ENCODE data around the gene FAM3B. TPM values are rescaled to one million over a fixed set of nuclear protein-coding genes. Genes with fewer than 3 reads are reported as not detected.

The FAM3B gene
- total and polyA plus RNA-seq, 9 of the 15 experiments (the other 6 are each of a cell fraction or from before 2014, with no cell fraction given) = 0.04 to 0.18 (median 0.12) TPM; not detected in 5

DNA sequence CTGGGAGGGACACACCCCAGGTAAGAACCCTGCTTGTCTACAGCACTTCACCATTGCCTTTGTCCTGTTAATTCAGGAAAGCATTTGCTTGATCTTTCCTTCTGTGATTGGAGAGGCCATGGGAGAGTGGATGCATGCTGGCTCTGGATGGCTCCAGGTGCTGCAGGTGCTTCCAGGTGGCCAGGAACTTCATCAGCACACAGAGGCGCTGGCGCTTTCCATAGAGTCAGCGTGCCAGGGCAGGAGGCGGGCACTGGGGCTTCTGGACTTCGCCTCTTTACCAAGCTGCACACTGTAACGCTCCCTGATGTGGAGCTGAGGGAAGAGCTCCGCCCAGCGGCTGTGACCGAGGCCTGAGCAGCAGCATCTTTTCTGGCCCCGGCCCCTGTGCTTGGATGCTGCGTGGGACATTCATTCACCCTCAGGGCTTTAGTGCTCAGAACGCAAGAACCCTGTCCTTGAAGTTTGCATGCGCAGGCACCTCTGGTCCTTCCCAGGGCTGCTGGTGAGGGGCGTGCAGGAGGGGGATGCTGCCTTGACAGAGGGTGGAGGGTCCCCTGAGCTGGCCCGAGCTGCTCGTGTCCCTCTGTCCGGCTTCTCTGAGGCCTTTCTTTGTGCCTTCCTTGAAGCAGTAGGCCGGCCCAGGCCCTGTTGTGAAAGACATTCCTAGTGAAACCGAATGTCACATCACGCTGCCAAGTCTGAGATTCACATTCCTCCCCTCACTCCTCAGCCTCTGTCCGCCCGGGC lies 43.6 kb downstream of the FAM3B start (continued):
- no peak for TF ChIP-seq SRF (CRISPR knock-in tag; IDR thresholded peaks at IDR 0.05)

DNA sequence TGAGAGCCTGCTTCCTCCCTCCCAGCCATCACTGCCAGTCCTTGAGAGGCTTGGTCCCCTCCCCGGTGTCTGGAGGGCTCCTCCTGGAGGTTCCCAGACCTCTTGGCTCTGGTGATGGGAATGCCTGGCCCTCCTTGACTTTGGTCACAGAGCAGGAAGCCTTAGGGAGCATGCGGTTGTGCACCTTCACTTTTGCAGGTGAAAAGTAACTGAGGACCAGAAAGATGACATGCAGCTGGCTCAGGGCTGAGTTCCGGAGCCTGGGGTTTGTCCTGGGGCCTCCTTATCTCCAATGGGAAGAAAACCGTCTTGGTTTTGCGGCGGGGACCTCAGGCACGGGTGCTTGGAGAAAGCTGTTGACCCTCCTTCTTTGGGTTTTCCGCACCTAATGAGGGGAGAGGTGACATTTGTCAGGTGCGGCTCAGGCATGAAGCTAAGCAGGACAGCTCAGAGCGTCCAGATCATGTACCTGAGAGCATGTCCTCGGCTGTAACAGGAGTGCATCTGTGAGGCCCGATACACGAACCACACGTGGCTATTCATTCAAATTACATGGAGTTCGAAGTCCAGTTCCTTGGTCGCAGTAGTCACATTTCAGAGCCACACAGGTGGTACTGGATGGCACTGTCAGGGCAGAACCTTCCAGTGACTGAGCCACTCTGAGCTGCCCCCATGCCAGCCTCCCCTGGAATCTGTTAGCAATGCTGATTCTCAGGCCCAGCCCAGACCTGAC lies 44.6 kb downstream of the FAM3B start:
- FAIRE-seq = no peak
- TF ChIP-seq FOXJ3 (CRISPR knock-in tag; IDR thresholded peaks at IDR 0.05) (no peak), ZNF57 (CRISPR knock-in tag; IDR thresholded peaks at IDR 0.05) (no peak), ZNF785 (CRISPR knock-in tag; IDR thresholded peaks at IDR 0.05) (no peak), POLR2H (tag; IDR thresholded peaks at IDR 0.05; ENCODE audit: low read depth) (no peak), ZSCAN29 (IDR thresholded peaks at IDR 0.05) (no peak), IRF2 (CRISPR knock-in tag; IDR thresholded peaks at IDR 0.05) (no peak), ZNF347 (CRISPR knock-in tag; IDR thresholded peaks at IDR 0.05; ENCODE audit: low read depth) (no peak), CREM (IDR thresholded peaks at IDR 0.05; ENCODE audit: low read depth) (no peak), PRPF4 (IDR thresholded peaks at IDR 0.05; ENCODE audit: insufficient read depth, low read depth, low read length, poor library complexity, severe bottlenecking) (no peak), KDM1A (IDR thresholded peaks at IDR 0.05) (no peak), ZFP30 (CRISPR knock-in tag; IDR thresholded peaks at IDR 0.05; ENCODE audit: borderline replicate concordance) (no peak), U2AF1 (optimal IDR thresholded peaks at IDR 0.05; ENCODE audit: low read depth, low read length) (no peak)
- TF ChIP-seq, protein P1, sequence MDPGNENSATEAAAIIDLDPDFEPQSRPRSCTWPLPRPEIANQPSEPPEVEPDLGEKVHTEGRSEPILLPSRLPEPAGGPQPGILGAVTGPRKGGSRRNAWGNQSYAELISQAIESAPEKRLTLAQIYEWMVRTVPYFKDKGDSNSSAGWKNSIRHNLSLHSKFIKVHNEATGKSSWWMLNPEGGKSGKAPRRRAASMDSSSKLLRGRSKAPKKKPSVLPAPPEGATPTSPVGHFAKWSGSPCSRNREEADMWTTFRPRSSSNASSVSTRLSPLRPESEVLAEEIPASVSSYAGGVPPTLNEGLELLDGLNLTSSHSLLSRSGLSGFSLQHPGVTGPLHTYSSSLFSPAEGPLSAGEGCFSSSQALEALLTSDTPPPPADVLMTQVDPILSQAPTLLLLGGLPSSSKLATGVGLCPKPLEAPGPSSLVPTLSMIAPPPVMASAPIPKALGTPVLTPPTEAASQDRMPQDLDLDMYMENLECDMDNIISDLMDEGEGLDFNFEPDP (CRISPR knock-in tag; IDR thresholded peaks at IDR 0.05) = no peak
- TF ChIP-seq, protein P2, sequence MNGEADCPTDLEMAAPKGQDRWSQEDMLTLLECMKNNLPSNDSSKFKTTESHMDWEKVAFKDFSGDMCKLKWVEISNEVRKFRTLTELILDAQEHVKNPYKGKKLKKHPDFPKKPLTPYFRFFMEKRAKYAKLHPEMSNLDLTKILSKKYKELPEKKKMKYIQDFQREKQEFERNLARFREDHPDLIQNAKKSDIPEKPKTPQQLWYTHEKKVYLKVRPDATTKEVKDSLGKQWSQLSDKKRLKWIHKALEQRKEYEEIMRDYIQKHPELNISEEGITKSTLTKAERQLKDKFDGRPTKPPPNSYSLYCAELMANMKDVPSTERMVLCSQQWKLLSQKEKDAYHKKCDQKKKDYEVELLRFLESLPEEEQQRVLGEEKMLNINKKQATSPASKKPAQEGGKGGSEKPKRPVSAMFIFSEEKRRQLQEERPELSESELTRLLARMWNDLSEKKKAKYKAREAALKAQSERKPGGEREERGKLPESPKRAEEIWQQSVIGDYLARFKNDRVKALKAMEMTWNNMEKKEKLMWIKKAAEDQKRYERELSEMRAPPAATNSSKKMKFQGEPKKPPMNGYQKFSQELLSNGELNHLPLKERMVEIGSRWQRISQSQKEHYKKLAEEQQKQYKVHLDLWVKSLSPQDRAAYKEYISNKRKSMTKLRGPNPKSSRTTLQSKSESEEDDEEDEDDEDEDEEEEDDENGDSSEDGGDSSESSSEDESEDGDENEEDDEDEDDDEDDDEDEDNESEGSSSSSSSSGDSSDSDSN (IDR thresholded peaks at IDR 0.05; ENCODE audit: borderline replicate concordance in 1 of 2, low read depth in 2 of 2, low read length in 2 of 2) = no peak
- TF ChIP-seq, protein P3, sequence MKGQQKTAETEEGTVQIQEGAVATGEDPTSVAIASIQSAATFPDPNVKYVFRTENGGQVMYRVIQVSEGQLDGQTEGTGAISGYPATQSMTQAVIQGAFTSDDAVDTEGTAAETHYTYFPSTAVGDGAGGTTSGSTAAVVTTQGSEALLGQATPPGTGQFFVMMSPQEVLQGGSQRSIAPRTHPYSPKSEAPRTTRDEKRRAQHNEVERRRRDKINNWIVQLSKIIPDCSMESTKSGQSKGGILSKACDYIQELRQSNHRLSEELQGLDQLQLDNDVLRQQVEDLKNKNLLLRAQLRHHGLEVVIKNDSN (CRISPR knock-in tag; IDR thresholded peaks at IDR 0.05) = no peak

More for the DNA sequence above, 44.6 kb downstream of the FAM3B start:
- no peaks in the 10 kb centered on the region for H3K9me3 ChIP-seq (replicated peaks; ENCODE audit: control insufficient read depth, insufficient read depth, low read depth, low read length)
- CTCF ChIA-PET (ENCODE audit: low intra/inter-chr PET ratio) = no interaction called here
- H4K20me1 ChIP-seq (replicated peaks; ENCODE audit: control insufficient read depth, insufficient read depth, low read length) = no peaks in the 10 kb centered on the region
- H3K36me3 ChIP-seq (ENCODE audit: control insufficient read depth, insufficient read depth, low read length) = no peaks in the 10 kb centered on the region
- H2AFZ ChIP-seq (ENCODE audit: low read depth, low read length) = no peak overlapping the region
- H3K79me2 ChIP-seq (ENCODE audit: control insufficient read depth, insufficient read depth, low read length) = no peaks in the 10 kb centered on the region
- in situ Hi-C loops (cut with MboI) (no loop called here), intact Hi-C loops (cut with micrococcal nuclease) (no loop called here)
- H3K4me3 ChIP-seq = no peak overlapping the region
- no peak overlapping the region for H3K4me2 ChIP-seq (ENCODE audit: insufficient read depth, low read length)
- no peaks in the 10 kb centered on the region for H3K9me1 ChIP-seq (ENCODE audit: control insufficient read depth, insufficient read depth, low read length)
- no peak for ATAC-seq
- POLR2A ChIA-PET = no interaction called here
- H3K27me3 ChIP-seq (ENCODE audit: control insufficient read depth in 2 of 2, insufficient read depth in 2 of 2, low read length in 2 of 2) = peaks cover 12 to 46% of the 10 kb centered on the region in 2 experiments; a peak in 4 of 5 replicates
- no peak overlapping the region for H3K9ac ChIP-seq (ENCODE audit: insufficient read depth in 1 of 2, low read depth in 2 of 2, low read length in 2 of 2)
- H3K27ac ChIP-seq (ENCODE audit: extremely low read depth, low read depth, low read length) = no peak overlapping the region
- WGBS (ENCODE audit: insufficient coverage, low coverage, missing lambda C conversion rate) = under 1% methylated on average over 16 of the region's 16 CpGs
- H3K4me1 ChIP-seq (replicated peaks in 1 of 2; ENCODE audit: control insufficient read depth in 2 of 2, insufficient read depth in 2 of 2, low read length in 2 of 2) = no peaks in the 10 kb centered on the region; a peak in 1 of 5 replicates
- no peak for DNase-seq (ENCODE audit: extremely low read depth in 1 of 4, low spot score in 3 of 4)
- BruUV-seq (replicated peaks) = no TSS peak
